Endometrium (tissue), 2 donors: ENCODE results near the gene WT1.

ENCODE experiments used
- FAIRE-seq: peaks from 2 replicates; lab custom pipeline; 2012; peaks lifted over from hg19 to GRCh38; lab: Jason Lieb, UNC
- donor health status: control.
- donor health status: control.

Gene WT1

DNA sequence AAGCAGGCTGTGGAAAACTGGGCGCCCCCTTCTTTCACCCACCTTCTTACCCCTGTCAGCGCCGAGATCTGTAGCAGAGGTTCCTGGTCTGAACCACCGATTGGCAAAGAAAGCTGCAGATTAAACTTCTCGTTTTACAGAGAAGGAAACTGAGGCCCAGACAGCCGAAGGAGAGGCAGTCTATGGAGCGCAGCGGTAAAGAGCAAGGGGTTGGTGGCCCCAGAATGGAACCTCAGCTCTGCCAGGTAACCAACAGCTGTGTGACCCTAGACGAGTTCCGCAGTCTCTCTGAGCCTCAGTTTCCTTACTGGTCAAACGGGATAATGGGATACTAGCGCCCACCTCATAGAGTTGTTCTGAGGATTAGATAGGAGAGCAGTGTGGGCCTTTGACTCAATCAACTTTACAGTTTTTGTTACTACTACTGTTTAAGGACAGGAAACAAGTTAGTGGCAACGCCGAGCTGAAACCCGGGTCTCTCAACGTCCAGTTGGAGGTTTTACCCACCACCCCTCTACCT lies 3.1 kb upstream of the WT1 start:
- FAIRE-seq: no peak

DNA sequence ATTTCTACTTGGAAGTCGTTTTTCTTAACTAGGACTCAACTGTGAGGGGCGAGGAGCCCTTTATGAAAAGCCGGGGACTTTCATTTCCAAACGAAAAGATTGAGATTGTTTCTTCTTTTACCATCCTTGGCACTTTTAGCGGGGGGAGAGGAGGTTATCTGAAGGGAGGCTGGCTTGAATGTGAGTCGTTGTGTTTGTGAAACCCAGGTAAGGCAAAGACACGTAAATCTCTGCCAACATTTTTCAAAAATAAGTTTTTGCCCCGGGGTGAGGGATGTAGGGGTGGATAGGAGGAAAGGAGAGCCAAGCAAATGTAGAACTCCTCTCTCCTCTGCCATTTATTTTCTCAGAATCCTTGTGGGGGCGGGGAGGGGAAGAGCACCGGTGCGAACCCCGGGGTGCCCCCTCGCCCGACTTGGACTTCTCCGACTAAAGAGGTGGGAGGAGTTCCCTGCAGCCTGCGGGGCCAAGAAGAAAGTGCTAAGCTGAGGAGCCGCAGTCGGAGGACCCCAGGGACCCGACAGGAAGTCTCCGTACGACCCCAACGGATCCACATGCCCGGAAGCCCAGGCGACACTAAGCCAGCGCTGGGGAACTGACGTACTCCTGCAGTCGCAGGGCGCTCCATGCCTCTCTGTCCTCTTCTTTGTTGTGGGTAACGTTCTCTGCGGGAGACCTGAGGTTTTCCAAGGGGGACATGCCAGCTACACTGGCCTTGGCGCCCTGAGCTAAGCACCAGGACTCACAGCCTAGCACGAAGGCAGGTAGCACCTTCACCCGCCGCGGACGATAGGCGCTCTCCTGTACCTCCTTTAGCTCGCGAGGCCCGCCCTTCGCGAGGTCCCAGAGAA lies 2.4 kb upstream of the WT1 start:
- FAIRE-seq: no peak

- no peak for FAIRE-seq
These were observed 1.6 kb upstream of the WT1 start for GRCh38 chr11:32436751-32437494.

DNA sequence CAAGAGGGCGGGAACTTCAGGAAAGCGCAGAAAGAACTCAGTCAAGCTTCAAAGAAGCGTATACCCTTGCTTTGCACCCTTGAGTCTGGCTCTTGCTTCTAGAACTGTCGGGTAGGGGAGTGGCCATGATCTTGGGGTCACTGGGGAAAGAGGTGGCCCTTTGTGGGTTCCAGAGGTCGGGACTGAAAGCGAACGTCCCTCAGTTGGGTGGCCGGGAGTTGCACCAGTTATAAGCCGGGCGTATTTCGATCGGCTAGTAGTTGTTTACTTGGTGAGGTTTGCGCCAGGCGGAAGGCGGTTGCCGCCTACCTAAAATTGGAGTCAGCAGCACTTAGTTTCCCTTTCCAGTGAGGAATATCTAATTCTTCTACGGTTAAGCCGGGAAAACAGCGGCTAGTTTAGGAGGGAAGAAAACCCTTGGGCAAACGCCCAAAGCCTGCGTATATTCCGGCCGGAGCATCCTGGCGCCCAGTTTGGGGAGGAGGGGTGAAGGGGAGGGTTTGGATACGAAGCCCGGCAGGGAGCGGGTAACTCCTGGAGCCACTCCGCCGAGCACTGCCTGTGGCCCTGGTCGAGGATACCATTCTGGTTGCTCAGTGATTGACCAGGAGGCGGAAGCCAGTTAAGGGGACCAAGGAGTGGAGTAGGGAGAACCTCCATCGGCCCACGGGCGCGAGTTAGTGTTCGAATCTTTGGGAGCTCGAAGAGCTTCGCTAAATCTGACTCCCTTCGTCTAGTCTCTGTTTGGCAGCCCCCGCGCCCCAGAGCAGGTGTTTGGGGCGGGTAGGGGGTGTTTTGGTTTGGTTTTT lies 807 bp upstream of the WT1 start:
- no peak for FAIRE-seq

DNA sequence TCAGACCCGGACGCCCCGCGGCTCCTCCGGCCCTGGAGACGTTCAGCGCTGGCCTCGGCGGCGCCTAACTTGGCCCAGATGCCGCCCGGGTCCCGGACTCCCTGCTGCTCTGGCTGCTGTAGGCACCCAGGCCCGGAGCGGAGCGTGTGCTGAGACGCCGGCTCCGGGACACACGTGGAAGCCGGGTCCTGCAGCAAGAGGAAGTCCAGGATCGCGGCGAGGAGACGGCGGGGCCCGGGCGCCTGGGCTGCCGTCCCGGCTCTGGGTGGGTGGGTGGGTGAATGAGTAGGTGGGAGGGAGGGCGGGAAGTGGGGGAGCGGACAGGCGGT lies 223 bp downstream of the WT1 start:
- FAIRE-seq: no peak

DNA sequence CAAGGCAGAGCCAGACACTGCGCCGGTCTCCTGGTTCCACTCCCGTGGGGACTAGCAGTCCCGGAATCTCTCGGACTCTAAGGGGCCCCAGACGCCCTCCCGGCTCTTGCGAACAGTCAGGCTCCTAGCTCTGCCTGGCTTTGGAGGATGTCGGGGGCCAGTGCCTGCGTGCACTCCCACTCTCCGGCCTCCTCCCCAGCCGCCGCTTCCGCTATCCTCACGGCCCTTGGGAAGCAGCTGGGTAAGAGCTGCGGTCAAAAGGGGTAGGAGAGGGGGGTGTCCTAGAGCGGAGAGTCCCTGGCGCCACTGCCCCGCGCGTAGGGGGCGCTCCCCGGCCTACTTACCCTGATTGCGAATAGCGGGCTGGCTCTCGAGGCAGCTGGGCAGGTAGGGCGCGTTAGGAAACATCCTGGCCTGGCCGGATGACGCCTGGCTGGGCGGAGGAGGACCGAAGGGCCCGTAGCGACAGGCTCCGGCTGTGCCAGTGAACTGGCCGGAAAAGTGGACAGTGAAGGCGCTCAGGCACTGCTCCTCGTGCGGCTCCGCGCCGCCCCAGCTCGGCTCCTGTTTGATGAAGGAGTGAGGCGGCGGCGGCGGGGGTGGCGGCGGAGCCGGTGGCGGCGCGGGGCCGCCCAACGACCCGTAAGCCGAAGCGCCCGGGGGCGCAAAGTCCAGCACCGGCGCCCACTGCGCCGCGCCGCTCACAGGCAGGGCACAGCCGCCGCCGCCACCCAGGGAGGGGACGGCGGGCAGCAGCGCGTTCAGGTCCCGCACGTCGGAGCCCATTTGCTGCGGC lies 785 bp downstream of the WT1 start:
- FAIRE-seq: no peak

- FAIRE-seq: no peak
These were observed 1.4 kb downstream of the WT1 start for GRCh38 chr11:32433914-32434355.

DNA sequence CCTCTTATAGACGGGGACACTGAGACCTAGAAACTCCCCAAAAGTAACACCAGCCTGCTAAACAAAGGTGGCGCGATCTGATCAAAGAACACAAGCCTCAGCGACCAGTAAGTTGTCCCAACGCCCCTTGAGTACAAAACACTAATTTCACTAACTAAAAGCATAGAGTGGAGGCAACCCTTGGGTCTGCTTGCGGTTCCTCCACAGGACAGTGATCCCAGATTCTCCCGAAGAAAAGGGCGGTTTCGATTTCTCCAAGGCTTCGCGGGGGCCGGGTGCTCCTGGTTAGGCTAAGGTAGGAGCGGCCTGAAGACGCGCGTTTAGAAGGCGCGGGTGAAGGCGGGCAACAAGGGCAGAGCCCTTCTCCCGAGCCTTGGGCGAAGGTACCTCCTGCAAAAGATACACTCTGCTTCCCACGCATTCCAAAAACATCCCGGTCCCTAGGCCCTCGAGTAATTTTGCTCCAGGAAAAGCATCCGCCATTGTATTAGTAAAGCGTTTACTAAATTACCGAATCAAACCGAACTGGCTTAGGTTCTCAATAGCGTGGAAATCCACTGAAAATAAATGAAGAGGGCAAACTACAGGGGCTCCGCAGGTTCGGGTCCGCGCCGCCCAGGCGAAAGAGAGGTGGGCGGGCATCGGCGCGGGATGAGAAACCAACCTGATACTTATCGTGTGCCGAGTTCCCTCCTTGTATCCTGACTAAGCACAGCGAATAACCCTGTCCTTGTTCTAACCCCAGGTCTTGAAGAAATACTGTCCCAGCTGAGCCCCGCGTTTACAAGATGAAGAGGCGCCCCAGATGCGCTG lies 2.0 kb downstream of the WT1 start:
- FAIRE-seq: no peak

DNA sequence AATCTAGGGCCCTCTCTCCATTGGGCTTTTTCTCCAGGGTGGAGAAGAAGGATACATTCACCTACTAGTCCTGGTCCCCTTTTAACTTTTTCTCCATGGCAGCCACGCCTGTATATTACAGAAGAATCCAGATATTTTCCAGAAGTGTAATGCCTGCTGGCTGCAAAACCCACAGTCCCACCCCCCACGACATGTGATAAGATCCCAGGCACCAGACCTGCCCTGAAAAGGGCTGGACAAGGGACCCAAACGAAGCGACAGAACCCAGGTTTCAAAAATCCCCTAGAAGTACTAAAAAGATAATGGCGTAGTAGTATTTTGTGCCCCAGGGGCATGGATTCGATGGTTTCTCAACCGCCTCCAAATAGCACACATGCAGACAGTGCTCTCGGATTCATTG lies 2.8 kb downstream of the WT1 start:
- FAIRE-seq: no peak

- FAIRE-seq: no peak
These were observed 4.6 kb downstream of the WT1 start for GRCh38 chr11:32430568-32431381.

- FAIRE-seq: no peak
These were observed 5.9 kb downstream of the WT1 start for GRCh38 chr11:32429477-32429876.

- no peak for FAIRE-seq
These were observed 6.6 kb downstream of the WT1 start for GRCh38 chr11:32428665-32429303.

GRCh38 chr11:32427935-32428664 lies 7.2 kb downstream of the WT1 start:
- no peak for FAIRE-seq

- no peak for FAIRE-seq
These were observed 7.8 kb downstream of the WT1 start for GRCh38 chr11:32427616-32427934.

- no peak for FAIRE-seq
These were observed 8.3 kb downstream of the WT1 start for GRCh38 chr11:32426819-32427615.

GRCh38 chr11:32426192-32426591 lies 9.1 kb downstream of the WT1 start:
- no peak for FAIRE-seq

- FAIRE-seq: no peak
These were observed 9.6 kb downstream of the WT1 start for GRCh38 chr11:32425761-32426160.

DNA sequence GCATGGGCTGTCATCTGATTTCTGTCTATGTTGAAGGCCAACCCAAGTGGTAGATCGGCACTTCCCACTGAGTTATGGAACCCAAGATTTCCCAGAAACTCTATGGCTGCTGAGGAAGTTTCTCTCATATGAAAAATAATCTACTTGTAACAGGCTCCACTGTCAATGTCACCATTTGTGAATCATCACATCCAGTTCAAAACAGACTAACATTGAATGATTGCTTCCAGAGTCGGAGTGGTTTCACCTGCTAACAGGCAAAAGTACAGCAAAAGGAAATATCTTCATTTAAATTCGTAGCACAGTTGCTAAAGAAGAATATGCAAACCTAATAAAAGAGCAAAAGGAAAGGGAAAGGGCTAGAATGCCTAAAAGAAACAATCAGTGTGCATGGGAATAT lies 12.8 kb downstream of the WT1 start:
- FAIRE-seq: no peak
